ENCODE measurements around the gene BAIAP2. TPM values are rescaled to one million over a fixed set of nuclear protein-coding genes. Genes with fewer than 3 reads are reported as not detected.

The BAIAP2 gene
- total and polyA plus RNA-seq, 10 of the 15 experiments (the other 5 are each of a cell fraction or from before 2014, with no cell fraction given) = 0.15 to 1.2 (median 0.46) TPM; not detected in 2

DNA sequence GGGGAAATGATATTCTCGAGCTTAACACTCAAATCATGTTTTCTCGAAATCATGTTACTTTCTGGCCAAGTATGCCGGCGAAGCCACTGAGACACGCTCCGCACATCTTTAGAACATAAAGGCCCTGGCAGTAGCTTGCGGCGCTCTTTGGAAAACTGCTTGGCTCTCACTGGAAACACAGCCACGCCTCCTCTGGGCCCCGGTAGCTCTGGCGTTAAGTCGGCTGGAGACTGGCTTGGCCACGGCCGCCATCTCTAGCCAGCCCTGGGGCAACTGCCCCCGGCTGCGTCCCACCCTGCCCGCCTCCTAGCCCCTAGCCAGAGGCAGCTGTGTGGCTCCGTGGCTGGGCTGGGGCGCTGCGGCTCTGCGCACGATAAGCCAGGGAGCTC is 9.2 kb upstream of the BAIAP2 start:
- Histone ChIP-seq H3K9ac (ENCODE audit: control insufficient read depth, insufficient read depth, low read length) (no peak overlapping the region), H2AFZ (ENCODE audit: control insufficient read depth, low read depth, low read length) (no peak overlapping the region), H3K4me2 (ENCODE audit: control insufficient read depth, insufficient read depth) (no peak overlapping the region), H4K20me1 (ENCODE audit: control insufficient read depth, insufficient read depth) (no peaks in the 10 kb centered on the region), H3K27me3 (replicated peaks in 1 of 2; ENCODE audit: control insufficient read depth in 2 of 2, insufficient read depth in 2 of 2, low read length in 1 of 2) (no peaks in the 10 kb centered on the region; a peak in 2 of 4 replicates), H3K9me3 (replicated peaks; ENCODE audit: control insufficient read depth, insufficient read depth, low read length) (no peaks in the 10 kb centered on the region; the same call in 2 of the 3 replicates), H3K27ac (ENCODE audit: control insufficient read depth, insufficient read depth) (no peak overlapping the region), H3K36me3 (ENCODE audit: control insufficient read depth in 2 of 2, insufficient read depth in 2 of 2, low read length in 1 of 2) (no peaks in the 10 kb centered on the region), H3K4me1 (ENCODE audit: control insufficient read depth, insufficient read depth, low read length) (no peaks in the 10 kb centered on the region), H3K4me3 (no peak overlapping the region), H3K79me2 (ENCODE audit: control insufficient read depth, insufficient read depth, low read length) (no peaks in the 10 kb centered on the region)
- ATAC-seq = no peak
- FAIRE-seq = no peak
- DNase-seq (ENCODE audit: low read depth, low spot score) = no peak
- no peak for TF ChIP-seq KAT2A (conservative IDR thresholded peaks at IDR 0.05; ENCODE audit: control insufficient read depth, low read depth, low read length)
- TF ChIP-seq, protein P1, sequence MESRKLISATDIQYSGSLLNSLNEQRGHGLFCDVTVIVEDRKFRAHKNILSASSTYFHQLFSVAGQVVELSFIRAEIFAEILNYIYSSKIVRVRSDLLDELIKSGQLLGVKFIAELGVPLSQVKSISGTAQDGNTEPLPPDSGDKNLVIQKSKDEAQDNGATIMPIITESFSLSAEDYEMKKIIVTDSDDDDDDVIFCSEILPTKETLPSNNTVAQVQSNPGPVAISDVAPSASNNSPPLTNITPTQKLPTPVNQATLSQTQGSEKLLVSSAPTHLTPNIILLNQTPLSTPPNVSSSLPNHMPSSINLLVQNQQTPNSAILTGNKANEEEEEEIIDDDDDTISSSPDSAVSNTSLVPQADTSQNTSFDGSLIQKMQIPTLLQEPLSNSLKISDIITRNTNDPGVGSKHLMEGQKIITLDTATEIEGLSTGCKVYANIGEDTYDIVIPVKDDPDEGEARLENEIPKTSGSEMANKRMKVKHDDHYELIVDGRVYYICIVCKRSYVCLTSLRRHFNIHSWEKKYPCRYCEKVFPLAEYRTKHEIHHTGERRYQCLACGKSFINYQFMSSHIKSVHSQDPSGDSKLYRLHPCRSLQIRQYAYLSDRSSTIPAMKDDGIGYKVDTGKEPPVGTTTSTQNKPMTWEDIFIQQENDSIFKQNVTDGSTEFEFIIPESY (IDR thresholded peaks at IDR 0.05) = no peak
- no peak for TF ChIP-seq MTA3 (IDR thresholded peaks at IDR 0.05; ENCODE audit: borderline replicate concordance, low read length)
- no peak for TF ChIP-seq POLR2A (IDR thresholded peaks at IDR 0.05; ENCODE audit: low read depth, low read length)
- no peak for TF ChIP-seq TCF7 (IDR thresholded peaks at IDR 0.05; ENCODE audit: borderline replicate concordance)
- TF ChIP-seq CREB1 (IDR thresholded peaks at IDR 0.05; ENCODE audit: low read depth) = no peak
- ChIA-PET CTCF (interaction anchor here (1.1 to 4.7 kb wide), 4 partner anchors 23 to 77 kb away, joined by 4 to 60 read pairs (median 5); no protein-coding TSS in a partner anchor), RAD21 (ENCODE audit: unreplicated experiment) (interaction anchor here (2.9 kb wide), 1 partner anchor 72 kb away, joined by 19 read pairs; no protein-coding TSS in a partner anchor), SMC1A (ENCODE audit: uncharacterized antibody, unreplicated experiment) (interaction anchor here (1.0 kb wide), 1 partner anchor 72 kb away, joined by 3 read pairs; no protein-coding TSS in a partner anchor), POLR2A (no interaction called here)
- WGBS (ENCODE audit: insufficient coverage, insufficient replicate concordance, low lambda C conversion rate, missing lambda C conversion rate) = 73% methylated on average over 22 of the region's 22 CpGs
- BruUV-seq (replicated peaks) = no TSS peak
- in situ Hi-C loops (cut with MboI) = loop anchor here (10.0 kb wide), 1 partner anchor 69 kb away; no protein-coding TSS in a partner anchor
- intact Hi-C loops (cut with micrococcal nuclease; ENCODE audit: unreplicated experiment) = no loop called here
